GM21576 (cell line): Measurements from ENCODE around the gene ACADSB.

Experiments
- ATAC-seq: cut with Tn5 transposase; IDR thresholded peaks from one replicate; pipeline ENCODE4 v1.9.1; 2021; ENCODE audit warnings: mild to moderate bottlenecking, moderate library complexity; ENCODE audit not compliant: unreplicated experiment

Gene ACADSB

DNA sequence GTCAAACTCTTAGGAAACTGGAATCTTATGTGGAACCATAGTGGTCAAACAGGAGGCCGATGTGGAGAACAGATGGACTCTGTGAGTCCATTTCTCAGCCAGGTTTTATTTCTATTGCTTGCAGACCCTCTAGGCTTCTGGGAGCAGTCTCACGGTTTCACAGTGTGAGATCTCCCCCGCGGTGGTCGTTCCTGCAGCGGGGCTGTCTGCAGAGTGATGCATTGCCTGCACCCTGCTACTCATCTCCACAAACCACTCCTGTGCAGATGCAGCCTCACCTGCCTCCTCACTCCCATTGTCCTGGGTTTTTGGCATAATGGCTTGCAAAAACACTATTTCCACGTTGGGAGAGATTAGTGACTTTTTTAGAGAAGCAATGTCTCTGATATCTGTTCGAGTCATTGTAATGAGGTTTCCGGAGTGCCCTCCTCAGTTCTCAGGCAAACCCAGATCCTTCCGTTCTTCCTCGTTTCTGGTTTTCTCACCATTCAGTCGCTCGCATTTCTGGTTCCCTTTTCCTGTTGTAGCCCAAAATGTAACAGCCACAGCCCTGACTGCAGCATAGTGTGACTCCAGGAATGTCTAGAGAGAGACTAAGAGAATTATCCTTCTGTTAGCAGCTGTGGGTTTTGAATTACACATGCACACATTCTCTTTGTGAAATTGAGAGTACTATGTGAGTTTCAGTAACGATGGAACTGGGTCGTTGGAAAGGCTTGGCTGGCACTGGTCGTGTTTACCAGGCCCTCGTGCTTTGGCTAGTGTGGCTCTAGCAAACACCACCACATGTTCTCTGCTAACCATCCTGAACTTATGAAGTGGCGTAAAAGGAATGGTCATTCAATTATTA is 30.2 kb downstream of the ACADSB start:
- ATAC-seq = no peak

DNA sequence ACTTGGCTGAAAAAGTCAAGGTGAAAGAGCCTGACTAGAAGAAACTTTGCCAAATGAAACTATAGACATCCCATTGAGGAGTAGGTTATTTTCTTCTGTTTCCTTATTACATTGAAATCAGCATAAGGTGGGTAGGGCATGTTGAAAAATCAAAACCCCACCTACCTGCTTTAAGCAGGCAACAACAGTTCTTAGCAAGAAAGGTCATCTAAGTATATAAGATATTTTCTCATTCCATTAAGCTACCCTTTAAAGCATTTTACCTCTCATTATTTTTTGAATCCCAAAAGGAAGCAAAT is 30.8 kb downstream of the ACADSB start:
- ATAC-seq = no peak

GRCh38 chr10:123042708-123043408 is 34.1 kb downstream of the ACADSB start:
- peak; percentile 14 for ATAC-seq

DNA sequence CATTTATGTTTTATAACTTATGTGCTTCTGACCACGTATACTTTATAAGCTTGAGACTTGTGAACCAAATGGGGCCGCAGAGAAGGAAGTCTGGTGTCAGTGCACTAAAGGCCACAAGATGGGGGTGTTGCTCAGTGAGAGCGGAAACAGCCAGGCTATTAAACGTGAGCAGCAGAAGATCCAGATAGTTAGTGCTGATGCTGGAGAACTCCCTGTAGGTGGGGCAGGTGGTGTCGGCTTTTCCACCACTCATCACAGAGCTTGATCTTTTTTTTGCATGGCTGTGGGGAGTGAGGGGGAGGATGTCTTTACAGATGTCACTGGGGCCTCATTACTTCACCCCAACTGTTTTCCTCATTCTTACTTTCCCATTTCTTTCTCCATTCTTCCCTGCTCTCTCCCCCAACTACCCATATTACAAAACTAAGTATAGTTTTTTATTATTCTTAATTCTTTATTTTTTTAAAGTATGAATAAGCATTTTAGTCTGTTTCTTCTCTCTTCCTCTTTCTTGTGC is 34.7 kb downstream of the ACADSB start:
- peak; percentile 78 for ATAC-seq

DNA sequence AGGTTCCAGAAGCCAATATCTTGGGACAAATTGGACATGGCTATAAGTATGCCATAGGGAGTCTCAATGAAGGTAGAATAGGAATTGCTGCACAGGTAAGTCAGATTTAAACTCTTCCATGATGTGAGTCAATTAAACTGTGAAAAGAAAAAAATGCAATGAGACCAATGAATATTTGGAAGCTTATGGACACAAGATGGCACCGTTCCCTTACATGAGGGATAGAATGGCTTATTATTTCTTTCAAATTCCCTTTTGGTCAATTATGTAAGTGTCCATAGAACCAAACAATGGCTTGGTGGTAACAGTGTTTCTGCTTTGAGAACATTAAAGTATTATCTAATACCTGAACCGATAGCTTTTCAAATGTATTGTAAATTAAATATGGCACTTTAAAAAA is 35.6 kb downstream of the ACADSB start:
- no peak for ATAC-seq

- ATAC-seq = no peak
Measured at GRCh38 chr10:123045961-123046731, 37.3 kb downstream of the ACADSB start.

- no peak for ATAC-seq
Measured at GRCh38 chr10:123057968-123058367, 49.2 kb downstream of the ACADSB start.

DNA sequence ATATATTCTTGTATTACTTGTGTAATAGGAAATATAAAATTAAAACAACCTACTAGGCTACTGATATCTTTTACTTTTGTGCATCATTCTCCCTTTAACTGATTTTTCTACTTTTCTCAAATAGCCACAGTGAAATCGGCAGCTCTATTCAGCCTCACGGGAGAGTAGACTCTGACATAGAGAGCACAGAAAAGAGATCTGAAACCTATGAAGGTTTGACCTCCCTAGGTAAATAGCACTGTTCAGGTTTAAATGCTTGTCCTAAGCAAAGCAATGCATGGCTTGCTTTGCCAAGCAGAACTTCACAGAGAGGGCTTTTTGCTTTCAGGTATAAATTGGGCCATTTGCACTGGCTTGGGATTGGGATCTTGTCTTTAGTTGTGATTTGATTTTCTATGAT is 53.1 kb downstream of the ACADSB start:
- no peak for ATAC-seq

DNA sequence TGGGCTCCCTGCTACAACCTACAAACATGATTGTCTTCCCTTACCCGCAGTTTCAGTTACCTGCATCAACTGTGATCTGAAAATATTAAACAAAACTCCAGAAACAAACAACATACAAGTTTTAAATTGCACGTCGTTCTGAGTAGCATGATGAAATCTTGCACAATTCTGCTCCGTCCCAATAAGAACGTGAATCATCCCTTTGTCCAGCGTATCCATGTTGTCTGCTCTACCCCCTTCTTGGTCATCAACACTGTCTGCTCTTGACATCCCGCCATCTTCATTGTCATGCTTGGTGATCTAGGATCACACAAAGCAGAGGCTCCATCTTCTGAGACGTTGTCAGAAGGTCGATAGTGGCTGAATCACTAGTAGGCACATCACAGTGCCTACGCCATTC is 53.9 kb downstream of the ACADSB start:
- ATAC-seq = no peak

GRCh38 chr10:123068087-123068853 is 59.5 kb downstream of the ACADSB start:
- ATAC-seq = no peak

DNA sequence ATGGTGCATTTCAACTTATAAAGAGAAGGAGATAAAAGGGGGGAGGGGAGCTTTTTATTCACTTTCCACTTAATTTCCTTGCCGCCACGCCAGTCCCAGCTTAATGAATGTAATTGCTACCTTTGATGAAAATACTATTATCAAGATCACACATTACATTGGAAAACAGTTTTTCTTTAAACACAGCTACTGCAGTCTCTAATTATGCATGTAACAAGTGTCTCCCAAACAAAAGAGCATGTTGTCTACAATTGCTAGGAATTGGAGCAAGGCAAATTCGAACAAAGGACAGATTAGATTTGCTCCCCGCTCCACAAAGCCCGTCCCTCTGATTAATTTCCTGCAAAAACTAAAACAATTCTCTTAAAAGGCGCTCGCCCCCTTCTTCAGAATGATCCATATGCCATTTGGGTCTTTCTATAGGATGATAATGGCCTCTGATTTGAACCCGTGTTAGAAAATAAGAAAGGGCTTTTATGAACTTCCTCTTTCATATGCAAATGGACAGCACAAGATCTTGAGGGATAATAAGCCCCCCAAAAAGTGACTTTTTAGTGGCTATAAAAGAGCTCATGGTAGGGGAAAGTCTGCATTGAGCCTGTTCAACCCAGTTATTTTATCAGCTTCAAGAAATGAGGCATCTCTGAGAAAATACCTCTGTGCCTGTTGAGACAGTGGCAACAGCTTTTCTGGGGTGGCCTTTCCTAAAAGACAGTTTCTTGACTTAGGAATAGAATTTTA is 60.6 kb downstream of the ACADSB start:
- ATAC-seq = no peak

GRCh38 chr10:123073187-123073586 is 64.4 kb downstream of the ACADSB start:
- no peak for ATAC-seq

DNA sequence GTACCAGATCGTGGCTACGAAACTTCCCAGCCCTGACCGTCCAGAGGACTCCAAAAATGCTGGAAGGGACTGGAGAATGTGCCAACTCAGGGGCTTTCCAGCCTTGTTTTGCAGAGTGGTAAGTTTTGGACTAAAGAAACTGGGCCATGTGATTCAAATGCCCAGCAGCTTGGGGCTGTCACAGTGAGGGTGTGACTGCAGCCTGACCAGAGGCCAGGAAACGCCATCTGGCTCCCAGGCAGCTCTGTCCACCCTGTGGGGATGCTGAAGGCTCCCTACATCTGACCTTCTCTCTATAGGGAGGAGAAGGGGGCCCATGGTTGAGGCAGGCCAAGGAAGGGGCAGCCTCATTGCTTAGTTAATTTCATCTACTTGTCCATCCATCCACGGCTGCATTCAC is 65.4 kb downstream of the ACADSB start:
- ATAC-seq = no peak

GRCh38 chr10:123081896-123082295 is 73.1 kb downstream of the ACADSB start:
- no peak for ATAC-seq

- no peak for ATAC-seq
Measured at GRCh38 chr10:123083811-123084210, 75.0 kb downstream of the ACADSB start.

- no peak for ATAC-seq
Measured at GRCh38 chr10:123086281-123086680, 77.5 kb downstream of the ACADSB start.

DNA sequence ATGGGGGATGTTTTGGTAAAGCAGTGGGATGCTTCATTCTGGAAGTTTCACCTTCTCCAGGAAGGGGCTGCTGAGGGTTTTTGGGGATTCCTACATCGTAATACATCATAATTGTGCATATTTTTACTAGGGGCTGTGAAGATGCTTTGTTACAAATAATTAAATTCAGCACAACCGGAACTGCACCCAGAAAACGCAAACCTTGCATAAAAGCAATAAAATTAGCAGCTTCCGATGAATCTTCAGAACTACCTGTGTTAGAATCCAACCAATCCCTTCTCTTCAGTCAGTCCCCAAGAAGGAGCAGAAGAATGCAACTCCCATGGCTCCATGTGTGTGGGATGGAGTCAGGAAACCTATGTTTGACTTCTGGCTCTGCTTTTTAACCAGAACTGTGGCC is 78.5 kb downstream of the ACADSB start:
- ATAC-seq = no peak

- ATAC-seq = no peak
Measured at GRCh38 chr10:123087786-123088185, 79.0 kb downstream of the ACADSB start.

GRCh38 chr10:123092635-123093414 is 84.0 kb downstream of the ACADSB start:
- no peak for ATAC-seq
